ENCODE measurements around the gene GCSH.

Gene GCSH

GRCh38 chr16:81077076-81077940, 18.9 kb downstream of the GCSH start, which contains the start of gene C16orf46:
Gene C16orf46 (minus strand): TSS chr16:81077238. CDS start chr16:81063955, 13,283 bp downstream.
- H3K27ac Mint-ChIP-seq = no peak within 1 kb of the TSS

DNA sequence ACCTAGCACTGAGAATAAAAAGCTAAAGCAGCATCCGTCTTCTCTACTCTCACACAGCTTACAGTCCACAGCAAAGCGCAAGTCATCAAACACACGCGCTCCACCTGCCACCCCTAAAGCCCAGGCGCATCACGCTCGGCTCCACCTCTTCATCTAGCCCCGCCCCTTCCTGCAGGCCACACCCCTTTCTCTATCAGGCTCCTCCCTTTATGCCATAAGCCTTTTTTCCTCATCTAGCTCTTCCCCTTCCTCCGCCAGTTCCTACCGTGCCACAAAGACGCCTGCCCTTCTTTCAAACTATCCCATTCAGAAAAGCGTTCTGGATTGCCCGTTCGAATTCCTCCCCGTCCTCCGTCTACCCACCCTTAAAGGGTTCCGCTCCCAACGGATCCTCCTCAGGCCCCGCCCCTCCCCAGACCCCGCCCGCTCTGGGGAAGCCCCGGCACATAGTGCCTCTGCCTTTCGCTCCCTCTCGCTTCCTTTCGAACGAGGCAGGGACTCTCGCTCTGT, 19.6 kb downstream of the GCSH start:
- peaks cover 3% of the 10 kb centered on the region for H3K4me1 Mint-ChIP-seq (ENCODE audit: low read depth)
- H3K9me3 Mint-ChIP-seq (ENCODE audit: low read depth) = no peaks in the 10 kb centered on the region
- H3K27me3 Mint-ChIP-seq = no peaks in the 10 kb centered on the region
- H3K36me3 Mint-ChIP-seq = no peaks in the 10 kb centered on the region
- H3K4me3 Mint-ChIP-seq = no peak overlapping the region
- H3K27ac Mint-ChIP-seq = no peak overlapping the region

More at GRCh38 chr16:81077076-81077940, 18.9 kb downstream of the GCSH start, which contains the start of gene C16orf46:
- H3K9me3 Mint-ChIP-seq (ENCODE audit: low read depth) = no peaks in the 10 kb centered on the region
- H3K36me3 Mint-ChIP-seq = no peaks in the 10 kb centered on the region
- H3K4me3 Mint-ChIP-seq = no peak within 1 kb of the TSS
- H3K4me1 Mint-ChIP-seq (ENCODE audit: low read depth) = peaks cover 3% of the 10 kb centered on the region
- H3K27me3 Mint-ChIP-seq = no peaks in the 10 kb centered on the region

- Mint-ChIP-seq H3K9me3 (ENCODE audit: low read depth) (no peaks in the 10 kb centered on the region), H3K36me3 (peaks cover 3% of the 10 kb centered on the region), H3K27ac (no peak overlapping the region), H3K4me3 (no peak overlapping the region), H3K4me1 (ENCODE audit: low read depth) (peaks cover 3% of the 10 kb centered on the region), H3K27me3 (no peaks in the 10 kb centered on the region)
Observed at GRCh38 chr16:81073560-81074330, 22.4 kb downstream of the GCSH start.

DNA sequence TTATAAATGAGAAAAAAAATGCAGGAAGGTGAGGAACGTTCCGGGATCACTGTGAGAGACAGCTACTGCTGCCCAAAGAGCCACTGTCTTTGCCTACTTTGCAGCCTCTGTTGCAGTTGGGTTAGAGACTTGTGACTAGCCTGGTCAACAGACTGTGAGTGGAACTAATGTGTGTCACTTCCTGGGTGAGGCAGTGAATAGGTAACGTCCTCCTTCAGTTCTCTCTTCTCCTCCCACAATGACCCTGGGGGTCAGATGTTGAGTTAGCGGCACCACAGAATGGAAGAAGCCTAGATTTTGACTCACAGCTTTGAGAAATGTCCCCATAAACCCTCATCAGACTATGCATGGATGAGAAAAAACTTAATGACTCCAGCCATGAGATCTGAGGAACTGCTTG, 24.4 kb downstream of the GCSH start:
- Mint-ChIP-seq H3K27me3 (no peaks in the 10 kb centered on the region), H3K27ac (no peak overlapping the region), H3K4me3 (no peak overlapping the region)

GRCh38 chr16:81070979-81071378, 25.2 kb downstream of the GCSH start:
- Mint-ChIP-seq H3K27me3 (no peaks in the 10 kb centered on the region), H3K4me3 (no peak overlapping the region), H3K36me3 (peaks cover 3% of the 10 kb centered on the region), H3K4me1 (ENCODE audit: low read depth) (peaks cover 12% of the 10 kb centered on the region), H3K9me3 (ENCODE audit: low read depth) (no peaks in the 10 kb centered on the region), H3K27ac (no peak overlapping the region)

More for the DNA sequence above, 24.4 kb downstream of the GCSH start:
- no peaks in the 10 kb centered on the region for H3K9me3 Mint-ChIP-seq (ENCODE audit: low read depth)
- peaks cover 3% of the 10 kb centered on the region for H3K36me3 Mint-ChIP-seq
- H3K4me1 Mint-ChIP-seq (ENCODE audit: low read depth) = peaks cover 8% of the 10 kb centered on the region

DNA sequence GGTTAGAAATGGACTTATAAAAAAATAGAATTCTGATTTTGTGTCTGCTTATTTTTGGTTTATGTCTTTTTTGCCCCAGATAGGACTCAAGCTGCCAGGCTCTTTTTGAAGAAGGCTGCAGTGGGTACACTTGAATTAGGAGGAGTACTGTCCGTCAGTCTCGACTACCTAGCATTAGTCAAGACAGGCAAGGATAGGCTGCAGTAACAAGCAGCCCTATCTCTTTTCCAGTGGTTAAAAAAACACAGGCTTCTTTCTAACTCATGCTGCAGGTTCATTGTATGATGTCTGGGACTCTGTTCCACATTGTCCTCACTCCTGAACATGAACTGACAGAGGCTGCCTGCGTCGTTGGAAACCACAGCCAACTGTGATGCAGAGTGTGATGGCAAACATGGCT, 27.1 kb downstream of the GCSH start:
- no peak overlapping the region for H3K4me3 Mint-ChIP-seq

GRCh38 chr16:81067166-81067565, 29.0 kb downstream of the GCSH start:
- peaks cover 12% of the 10 kb centered on the region for H3K4me1 Mint-ChIP-seq (ENCODE audit: low read depth)
- no peaks in the 10 kb centered on the region for H3K27me3 Mint-ChIP-seq
- peaks cover 3% of the 10 kb centered on the region for H3K36me3 Mint-ChIP-seq
- no peaks in the 10 kb centered on the region for H3K9me3 Mint-ChIP-seq (ENCODE audit: low read depth)
- H3K27ac Mint-ChIP-seq = no peak overlapping the region
- no peak overlapping the region for H3K4me3 Mint-ChIP-seq

More for the DNA sequence above, 27.1 kb downstream of the GCSH start:
- Mint-ChIP-seq H3K36me3 (peaks cover 3% of the 10 kb centered on the region), H3K27me3 (no peaks in the 10 kb centered on the region), H3K4me1 (ENCODE audit: low read depth) (peaks cover 12% of the 10 kb centered on the region), H3K27ac (no peak overlapping the region), H3K9me3 (ENCODE audit: low read depth) (no peaks in the 10 kb centered on the region)

DNA sequence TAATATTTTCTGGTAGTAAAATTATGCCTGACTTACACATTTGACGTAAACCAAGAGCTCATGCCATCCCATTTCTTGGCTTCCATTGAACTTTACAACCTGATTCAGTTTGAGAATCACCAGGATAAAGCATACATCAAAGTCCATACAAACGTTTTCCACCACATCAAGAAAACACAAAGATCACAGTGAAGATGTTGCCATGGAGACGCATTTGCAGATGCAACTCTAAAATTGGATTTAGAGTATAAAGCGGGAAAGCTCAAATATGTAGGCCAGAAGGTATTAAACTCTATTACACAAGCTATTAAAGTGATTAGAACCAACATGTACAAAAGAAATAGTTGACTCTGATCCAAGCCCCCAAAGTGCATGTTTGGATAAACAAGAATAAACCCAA, 29.5 kb downstream of the GCSH start:
- Mint-ChIP-seq H3K36me3 (peaks cover 3% of the 10 kb centered on the region), H3K4me1 (ENCODE audit: low read depth) (peaks cover 12% of the 10 kb centered on the region), H3K9me3 (ENCODE audit: low read depth) (no peaks in the 10 kb centered on the region), H3K27ac (no peak overlapping the region), H3K27me3 (no peaks in the 10 kb centered on the region), H3K4me3 (no peak overlapping the region)

DNA sequence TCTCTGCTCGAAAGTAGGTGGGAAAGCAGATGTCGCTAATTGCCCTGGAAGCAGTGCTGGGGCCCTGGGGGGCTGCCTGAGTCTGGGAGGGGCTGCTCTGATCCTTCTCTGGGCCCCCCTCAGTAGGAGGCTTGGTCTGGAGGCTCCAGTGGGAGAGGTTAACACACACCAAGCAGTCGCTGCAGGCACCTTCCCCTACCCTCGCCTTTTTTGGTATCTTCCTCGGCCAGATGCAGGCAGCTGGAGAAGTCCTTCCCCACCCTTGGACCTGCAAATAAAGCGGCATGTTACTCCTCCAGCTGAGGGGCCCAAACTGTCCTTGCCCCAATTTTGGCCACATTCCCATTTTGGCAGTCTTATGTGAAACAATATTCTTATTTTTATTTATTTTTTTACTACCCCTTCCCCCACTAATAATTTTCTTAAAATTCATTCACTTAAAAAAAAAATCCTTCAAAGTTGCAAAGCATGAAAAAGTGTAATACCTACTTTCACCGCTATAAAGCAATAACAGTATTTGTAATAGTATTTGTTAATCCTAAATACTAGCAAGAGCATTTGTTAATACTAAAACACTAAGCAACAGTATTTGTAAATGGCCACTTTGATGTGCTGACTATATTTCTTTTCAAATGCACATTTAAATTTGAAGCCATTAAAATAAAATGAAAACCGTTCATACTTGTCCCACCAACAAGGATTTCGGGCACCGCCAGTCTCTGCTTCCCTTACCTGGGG, 34.2 kb downstream of the GCSH start:
- Mint-ChIP-seq H3K4me1 (ENCODE audit: low read depth) (peaks cover 7% of the 10 kb centered on the region), H3K27ac (no peak overlapping the region), H3K27me3 (no peaks in the 10 kb centered on the region), H3K9me3 (ENCODE audit: low read depth) (no peaks in the 10 kb centered on the region), H3K36me3 (no peaks in the 10 kb centered on the region), H3K4me3 (no peak overlapping the region)

GRCh38 chr16:81061307-81061640, 34.9 kb downstream of the GCSH start:
- H3K27me3 Mint-ChIP-seq = no peaks in the 10 kb centered on the region
- H3K9me3 Mint-ChIP-seq (ENCODE audit: low read depth) = no peaks in the 10 kb centered on the region
- no peaks in the 10 kb centered on the region for H3K4me1 Mint-ChIP-seq (ENCODE audit: low read depth)
- no peak overlapping the region for H3K27ac Mint-ChIP-seq
- no peak overlapping the region for H3K4me3 Mint-ChIP-seq
- H3K36me3 Mint-ChIP-seq = no peaks in the 10 kb centered on the region

DNA sequence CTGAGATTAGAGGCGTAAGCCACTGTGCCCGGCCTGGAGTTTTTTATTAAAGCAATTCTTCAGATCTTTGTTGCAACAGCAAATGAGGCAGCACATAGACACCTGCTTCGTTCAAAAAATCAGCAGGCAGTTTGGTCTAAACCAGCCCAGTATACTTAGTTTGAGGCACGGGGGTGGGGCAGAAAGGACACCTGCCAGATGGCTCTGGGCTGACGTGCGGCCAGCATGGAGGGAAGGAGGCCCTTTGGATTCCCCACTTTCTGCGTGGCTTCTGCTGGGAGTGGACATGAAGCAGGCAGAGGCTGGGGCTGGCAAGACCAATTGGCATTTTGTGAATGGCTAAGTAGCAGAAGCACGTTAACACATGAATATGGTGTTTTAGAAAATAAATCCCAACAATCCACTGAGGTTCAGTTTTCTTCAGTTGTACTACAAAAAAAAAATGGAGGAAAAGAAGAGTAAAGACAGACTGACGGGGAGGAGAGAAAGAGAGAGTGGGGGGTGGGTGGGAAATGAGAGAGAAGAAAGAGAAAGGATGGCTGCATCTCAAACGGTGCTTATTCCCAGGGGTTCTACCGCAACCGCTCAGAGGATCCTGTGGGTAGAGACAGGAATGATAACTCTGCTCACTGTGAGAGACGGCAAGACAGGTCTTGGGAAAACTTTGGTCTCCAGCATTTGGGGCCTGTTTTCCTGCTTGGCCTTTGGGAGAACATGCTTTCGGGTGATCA, 35.5 kb downstream of the GCSH start:
- Mint-ChIP-seq H3K4me3 (no peak overlapping the region), H3K27me3 (no peaks in the 10 kb centered on the region), H3K4me1 (ENCODE audit: low read depth) (no peaks in the 10 kb centered on the region), H3K9me3 (ENCODE audit: low read depth) (no peaks in the 10 kb centered on the region), H3K27ac (no peak overlapping the region), H3K36me3 (no peaks in the 10 kb centered on the region)

DNA sequence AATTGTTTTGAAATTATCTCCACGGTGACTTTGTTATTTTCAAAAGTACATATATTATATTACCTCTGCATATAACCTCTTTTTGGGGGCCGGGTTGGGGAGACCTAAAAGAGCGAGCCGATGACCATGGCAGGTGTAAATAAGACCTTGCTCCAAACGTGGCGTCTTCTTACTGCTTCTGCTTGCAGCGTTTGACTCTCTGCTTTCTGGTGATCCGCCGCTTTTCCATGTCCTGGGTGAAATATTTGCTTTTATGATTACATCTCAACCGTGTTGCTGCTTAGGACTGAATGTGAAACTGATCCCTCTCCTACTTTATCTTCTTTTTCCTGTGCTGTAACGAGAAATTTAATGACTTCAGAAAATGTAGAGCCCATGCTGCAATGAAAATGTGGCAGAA, 42.4 kb downstream of the GCSH start:
- peaks cover 12% of the 10 kb centered on the region for H3K36me3 Mint-ChIP-seq
- no peaks in the 10 kb centered on the region for H3K27me3 Mint-ChIP-seq
- no peak overlapping the region for H3K4me3 Mint-ChIP-seq
- H3K4me1 Mint-ChIP-seq (ENCODE audit: low read depth) = no peaks in the 10 kb centered on the region
- no peak overlapping the region for H3K27ac Mint-ChIP-seq
- H3K9me3 Mint-ChIP-seq (ENCODE audit: low read depth) = peaks cover 14% of the 10 kb centered on the region

- Mint-ChIP-seq H3K4me3 (no peak overlapping the region), H3K4me1 (ENCODE audit: low read depth) (peaks cover 15% of the 10 kb centered on the region), H3K36me3 (peaks cover 15% of the 10 kb centered on the region), H3K27me3 (no peaks in the 10 kb centered on the region), H3K27ac (no peak overlapping the region), H3K9me3 (ENCODE audit: low read depth) (no peaks in the 10 kb centered on the region)
Observed at GRCh38 chr16:81042821-81043220, 53.4 kb downstream of the GCSH start.

DNA sequence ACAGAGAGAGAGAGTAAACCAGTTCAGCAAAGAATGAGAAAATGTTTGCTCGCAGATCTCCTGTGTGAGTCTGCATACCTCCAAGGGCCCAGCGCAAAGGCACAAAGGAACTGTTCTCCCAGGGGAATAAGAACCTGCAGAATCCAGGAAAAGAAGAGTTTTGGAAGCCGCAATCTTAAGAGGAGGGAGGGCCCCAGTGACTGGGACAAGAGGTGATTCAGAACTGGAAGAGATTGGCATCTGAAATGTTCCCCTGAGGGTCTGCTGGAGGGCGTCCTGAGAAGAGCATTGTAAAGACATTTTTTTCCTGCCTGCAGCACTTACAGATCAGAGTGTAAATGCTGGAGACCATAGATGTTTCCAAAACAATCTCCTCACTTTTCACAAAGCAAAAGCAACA, 54.5 kb downstream of the GCSH start:
- H3K27ac Mint-ChIP-seq = no peak overlapping the region
- H3K4me3 Mint-ChIP-seq = no peak overlapping the region
- peaks cover 18% of the 10 kb centered on the region for H3K36me3 Mint-ChIP-seq
- H3K27me3 Mint-ChIP-seq = no peaks in the 10 kb centered on the region
- H3K4me1 Mint-ChIP-seq (ENCODE audit: low read depth) = peaks cover 26% of the 10 kb centered on the region
- no peaks in the 10 kb centered on the region for H3K9me3 Mint-ChIP-seq (ENCODE audit: low read depth)

All from activated naive CD8-positive, alpha-beta T cell (primary cell).